NCI-H2171 treated with DMSO at 0.1 percent for 48 hours (cell line): Measurements from ENCODE around the gene ZNF726.
"Not testable (repeated sequence)": the region's sequence is repeated elsewhere in the genome, so short reads cannot be mapped to it uniquely, and the experiment has no call there.

Experiments used
- DNase-seq: peaks from one replicate; lab custom pipeline; 2025; lab: John Stamatoyannopoulos, UW

Gene ZNF726

DNA sequence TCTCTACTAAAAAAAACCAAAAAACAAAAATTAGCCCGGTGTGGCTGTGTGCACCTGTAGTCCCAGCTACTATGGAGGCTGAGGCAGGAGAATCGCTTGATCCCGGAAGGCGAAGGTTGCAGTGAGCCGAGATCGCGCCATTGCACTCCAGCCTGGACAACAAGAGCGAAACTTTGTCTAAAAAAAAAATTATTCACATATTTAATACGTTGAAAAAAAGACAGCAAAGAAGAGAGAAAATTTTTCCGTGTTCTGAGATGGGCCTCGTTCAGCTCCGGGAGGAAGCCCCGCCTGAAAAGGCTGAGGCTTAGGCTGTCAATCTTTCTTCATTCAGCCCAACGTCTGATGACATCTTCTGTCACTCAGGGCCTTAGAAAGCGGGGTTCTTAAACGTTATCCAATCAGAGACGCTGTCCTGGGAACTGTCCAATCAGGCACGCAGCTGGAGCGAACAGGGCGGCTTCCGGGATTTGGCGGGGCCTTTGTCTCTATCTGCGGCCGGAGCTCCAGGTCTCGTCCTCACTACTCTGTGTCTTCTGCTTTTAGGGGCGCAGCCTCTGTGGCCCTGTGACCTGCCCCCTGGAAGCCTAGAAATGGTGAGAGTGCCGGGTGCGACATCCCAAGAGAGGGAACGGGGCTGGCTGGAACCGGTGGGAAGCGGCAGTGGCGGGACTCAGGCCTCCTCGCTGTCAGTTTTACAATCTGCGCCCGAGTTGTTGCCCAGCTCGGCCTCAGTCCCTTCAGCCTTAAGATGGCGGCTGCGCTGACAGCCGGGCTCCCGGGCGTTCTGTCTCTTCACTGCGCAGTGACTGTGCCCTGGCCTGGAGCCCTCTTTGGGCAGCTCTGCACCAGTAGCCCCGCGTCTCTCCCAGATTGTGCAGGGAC lies at the start of gene ZNF726:
Gene ZNF726, plus strand, starts transcription at position 485 of the 885 bp plus-strand sequence. Its CDS starts 109 bp downstream, at position 594.
- DNase-seq: peak; percentile 95

GRCh38 chr19:23867895-23868294 lies 46.8 kb upstream of the ZNF726 start:
- DNase-seq: peak; percentile 0

- no peak for DNase-seq
These were observed 46.1 kb upstream of the ZNF726 start for GRCh38 chr19:23868630-23869029.

GRCh38 chr19:23872282-23872919 lies 42.3 kb upstream of the ZNF726 start:
- DNase-seq: no peak

- no peak for DNase-seq
These were observed 38.4 kb upstream of the ZNF726 start for GRCh38 chr19:23876261-23876660.

DNA sequence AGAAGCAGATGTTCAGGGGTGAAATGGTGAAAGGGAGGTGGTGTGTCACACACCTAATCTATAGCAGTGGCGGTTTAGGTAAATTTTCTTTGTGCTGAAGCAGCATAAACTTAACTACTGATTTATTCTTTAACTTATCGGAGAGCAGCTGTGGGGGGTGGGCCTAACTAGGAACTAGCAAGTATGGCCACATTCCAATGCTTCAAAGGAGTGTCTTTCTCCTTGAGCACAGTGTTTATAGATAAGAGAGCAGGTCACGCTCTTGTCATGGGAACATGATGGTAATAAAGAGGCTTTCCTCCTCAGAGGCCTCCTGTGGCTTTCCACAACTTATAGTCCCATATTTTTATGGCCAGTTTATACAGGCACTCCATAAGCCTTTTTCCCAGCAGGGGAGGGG lies 37.9 kb upstream of the ZNF726 start:
- DNase-seq: not testable (repeated sequence)

- DNase-seq: no peak
These were observed 32.2 kb upstream of the ZNF726 start for GRCh38 chr19:23882493-23882892.

- DNase-seq: no peak
These were observed 30.3 kb upstream of the ZNF726 start for GRCh38 chr19:23884363-23884762.

DNA sequence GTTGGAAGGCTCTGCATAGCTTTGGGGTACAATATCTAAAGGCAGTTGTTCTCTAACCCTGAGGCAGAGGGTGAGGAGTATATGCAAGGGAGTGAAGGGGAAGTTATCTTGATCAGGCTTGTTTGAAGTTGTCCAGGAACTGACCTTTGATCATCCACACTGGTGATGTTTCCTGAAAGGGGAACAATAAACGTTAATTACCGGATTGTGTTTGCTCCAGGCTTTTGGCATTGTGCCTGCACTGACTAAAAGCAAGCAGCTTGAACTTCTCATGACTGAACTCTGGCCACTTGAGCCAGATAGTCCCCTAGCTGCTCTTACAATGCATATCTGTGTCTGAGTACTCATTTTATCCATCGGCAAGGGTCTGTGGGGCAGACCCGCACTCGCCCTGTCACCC lies 27.0 kb upstream of the ZNF726 start:
- no peak for DNase-seq

GRCh38 chr19:23896096-23896495 lies 18.6 kb upstream of the ZNF726 start:
- not testable (repeated sequence) for DNase-seq

GRCh38 chr19:23896912-23897311 lies 17.8 kb upstream of the ZNF726 start:
- DNase-seq: no peak

DNA sequence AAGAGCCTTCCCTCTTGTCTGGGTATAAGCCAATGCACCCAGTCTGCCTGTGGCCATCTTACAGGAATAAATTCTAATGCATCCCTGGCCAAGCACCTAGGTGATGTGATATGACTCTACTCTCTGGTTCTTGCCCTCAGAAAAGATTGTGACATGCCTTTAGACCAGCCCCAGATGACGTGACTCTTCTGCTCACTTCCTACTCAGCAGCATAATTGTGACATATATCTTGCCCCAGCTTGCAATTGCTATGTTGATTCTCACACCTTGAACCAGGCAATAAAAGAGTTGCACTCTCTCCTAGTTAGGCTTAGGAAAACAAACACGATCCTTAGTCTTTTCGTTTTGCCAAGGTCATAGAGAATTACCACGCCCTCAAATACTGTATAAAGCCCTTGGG lies 13.3 kb upstream of the ZNF726 start:
- DNase-seq: no peak

DNA sequence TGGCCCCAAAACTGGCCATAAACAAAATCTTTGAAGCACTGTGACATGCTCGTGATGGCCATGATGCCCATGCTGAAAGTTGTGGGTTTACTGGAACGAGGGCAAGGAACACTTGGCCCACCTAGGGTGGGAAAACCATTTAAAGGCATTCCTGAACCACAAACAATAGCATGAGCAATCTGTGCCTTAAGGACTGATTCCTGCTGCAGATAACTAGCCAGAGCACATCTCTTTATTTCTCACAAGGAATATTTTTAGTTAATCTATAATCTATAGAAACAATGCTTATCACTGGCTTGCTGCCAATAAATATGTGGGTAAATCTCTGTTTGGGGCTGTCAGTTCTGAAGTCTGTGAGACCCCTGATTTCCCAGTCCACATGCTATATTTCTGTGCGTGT lies 10.3 kb upstream of the ZNF726 start:
- DNase-seq: no peak

DNA sequence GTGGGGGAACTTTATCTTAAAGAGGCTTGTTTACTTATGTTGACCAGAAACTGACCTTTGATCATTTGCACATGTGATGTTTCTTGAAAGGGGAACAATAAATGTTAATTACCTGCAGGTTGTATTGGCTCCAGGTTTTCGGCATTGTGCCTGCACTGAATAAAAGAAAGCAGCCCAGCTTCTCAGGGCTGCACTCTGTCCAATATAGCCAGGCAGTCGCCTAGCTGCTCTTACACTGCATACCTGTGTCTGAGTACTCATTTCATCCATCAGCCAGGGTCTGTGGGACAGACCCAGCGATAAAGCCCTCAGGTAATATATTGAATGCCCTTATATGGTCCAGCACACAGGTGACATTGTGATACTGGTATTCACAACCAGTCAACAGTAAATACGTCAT lies 8.9 kb upstream of the ZNF726 start:
- no peak for DNase-seq

GRCh38 chr19:23906835-23907234 lies 7.9 kb upstream of the ZNF726 start:
- no peak for DNase-seq

GRCh38 chr19:23908165-23908564 lies 6.5 kb upstream of the ZNF726 start:
- no peak for DNase-seq

GRCh38 chr19:23909222-23909621 lies 5.5 kb upstream of the ZNF726 start:
- no peak for DNase-seq

GRCh38 chr19:23913931-23914330 lies 755 bp upstream of the ZNF726 start:
- DNase-seq: no peak

DNA sequence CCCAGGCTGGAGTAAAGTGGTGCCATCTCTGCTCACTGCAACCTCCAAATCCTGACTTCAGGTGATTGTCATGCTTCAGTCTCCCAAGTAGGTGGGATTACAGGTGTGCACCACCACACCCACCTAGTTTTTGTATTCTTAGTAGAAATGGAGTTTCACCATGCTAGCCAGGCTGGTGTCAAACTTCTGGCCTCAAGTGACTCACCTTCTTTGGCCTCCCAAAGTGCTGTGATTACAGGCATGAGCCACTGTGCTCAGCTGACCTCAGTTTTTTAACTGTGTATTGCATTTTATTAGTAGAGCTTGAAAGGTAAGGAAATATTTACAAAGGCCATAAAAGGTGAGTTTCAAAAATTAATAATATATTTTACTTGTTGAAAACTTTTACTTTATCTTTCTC lies 2.3 kb downstream of the ZNF726 start:
- DNase-seq: no peak

DNA sequence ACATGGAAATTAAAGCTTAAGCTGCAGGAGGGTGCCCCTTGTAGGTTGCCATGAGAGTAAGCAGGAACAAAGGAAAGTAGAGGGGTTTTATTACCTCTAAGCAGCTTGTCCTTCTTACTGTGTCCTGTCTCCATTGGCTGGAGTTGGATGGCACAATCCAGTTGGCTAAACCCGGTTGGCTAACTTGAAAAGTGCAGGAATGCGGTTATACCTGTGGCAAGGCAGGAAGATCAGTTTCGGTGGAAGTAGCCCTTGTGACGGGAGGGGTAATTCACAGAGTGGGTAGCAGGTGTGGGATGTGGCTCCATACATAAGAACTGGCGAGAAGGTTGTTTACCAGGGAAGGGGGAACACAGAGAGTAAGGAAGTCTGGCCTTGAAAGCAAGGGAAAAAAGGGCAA lies 3.2 kb downstream of the ZNF726 start:
- DNase-seq: no peak

- no peak for DNase-seq
These were observed 10.6 kb downstream of the ZNF726 start for GRCh38 chr19:23925285-23925684.

- no peak for DNase-seq
These were observed 18.2 kb downstream of the ZNF726 start for GRCh38 chr19:23932878-23933277.

DNA sequence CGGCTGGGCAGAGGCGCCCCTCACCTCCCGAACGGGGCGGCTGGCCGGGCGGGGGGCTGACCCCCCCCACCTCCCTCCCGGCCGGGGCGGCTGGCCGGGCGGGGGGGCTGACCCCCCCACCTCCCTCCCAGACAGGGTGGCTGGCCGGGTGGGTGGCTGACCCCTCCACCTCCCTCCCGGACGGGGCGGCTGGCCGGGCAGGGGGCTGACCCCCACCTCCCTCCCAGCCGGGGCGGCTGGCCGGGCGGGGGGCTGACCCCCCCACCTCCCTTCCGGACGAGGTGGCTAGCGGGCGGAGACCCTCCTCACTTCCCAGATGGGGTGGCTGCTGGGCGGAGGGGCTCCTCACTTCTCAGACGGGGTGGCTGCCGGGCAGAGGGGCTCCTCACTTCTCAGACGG lies 22.3 kb downstream of the ZNF726 start:
- not testable (repeated sequence) for DNase-seq
